HG03097 (cell line): ENCODE results near the gene C2orf80.
"Not testable (repeated sequence)": the region's sequence is repeated elsewhere in the genome, so short reads cannot be mapped to it uniquely, and the experiment has no call there.

Source experiments
- ATAC-seq: cut with Tn5 transposase; IDR thresholded peaks from one replicate; pipeline ENCODE4 v1.9.1; 2021; ENCODE audit not compliant: unreplicated experiment, low FRiP score

Gene C2orf80

GRCh38 chr2:208136716-208137094 is 53.1 kb downstream of the C2orf80 start:
- ATAC-seq = no peak

GRCh38 chr2:208135794-208136715 is 53.8 kb downstream of the C2orf80 start:
- no peak for ATAC-seq

GRCh38 chr2:208134928-208135586 is 54.8 kb downstream of the C2orf80 start:
- no peak for ATAC-seq

DNA sequence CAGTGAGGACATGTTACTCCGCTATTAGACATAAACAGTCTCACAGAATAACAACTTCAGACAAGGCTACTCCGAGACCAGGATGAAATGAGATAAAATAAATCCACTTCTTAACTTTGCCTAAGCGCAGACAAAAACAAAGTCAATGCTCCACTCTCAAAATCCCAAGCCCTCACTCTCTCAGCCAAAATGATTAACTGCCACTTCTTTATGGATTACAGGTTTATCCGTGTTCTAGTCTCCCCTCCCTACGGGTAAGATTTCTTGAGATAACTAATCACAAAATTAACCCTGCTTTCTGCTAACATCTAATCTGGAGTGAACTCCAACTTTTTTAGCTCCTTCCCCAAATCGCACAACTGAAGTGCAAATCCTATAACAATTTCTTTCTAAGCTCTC is 59.1 kb downstream of the C2orf80 start:
- ATAC-seq = no peak

DNA sequence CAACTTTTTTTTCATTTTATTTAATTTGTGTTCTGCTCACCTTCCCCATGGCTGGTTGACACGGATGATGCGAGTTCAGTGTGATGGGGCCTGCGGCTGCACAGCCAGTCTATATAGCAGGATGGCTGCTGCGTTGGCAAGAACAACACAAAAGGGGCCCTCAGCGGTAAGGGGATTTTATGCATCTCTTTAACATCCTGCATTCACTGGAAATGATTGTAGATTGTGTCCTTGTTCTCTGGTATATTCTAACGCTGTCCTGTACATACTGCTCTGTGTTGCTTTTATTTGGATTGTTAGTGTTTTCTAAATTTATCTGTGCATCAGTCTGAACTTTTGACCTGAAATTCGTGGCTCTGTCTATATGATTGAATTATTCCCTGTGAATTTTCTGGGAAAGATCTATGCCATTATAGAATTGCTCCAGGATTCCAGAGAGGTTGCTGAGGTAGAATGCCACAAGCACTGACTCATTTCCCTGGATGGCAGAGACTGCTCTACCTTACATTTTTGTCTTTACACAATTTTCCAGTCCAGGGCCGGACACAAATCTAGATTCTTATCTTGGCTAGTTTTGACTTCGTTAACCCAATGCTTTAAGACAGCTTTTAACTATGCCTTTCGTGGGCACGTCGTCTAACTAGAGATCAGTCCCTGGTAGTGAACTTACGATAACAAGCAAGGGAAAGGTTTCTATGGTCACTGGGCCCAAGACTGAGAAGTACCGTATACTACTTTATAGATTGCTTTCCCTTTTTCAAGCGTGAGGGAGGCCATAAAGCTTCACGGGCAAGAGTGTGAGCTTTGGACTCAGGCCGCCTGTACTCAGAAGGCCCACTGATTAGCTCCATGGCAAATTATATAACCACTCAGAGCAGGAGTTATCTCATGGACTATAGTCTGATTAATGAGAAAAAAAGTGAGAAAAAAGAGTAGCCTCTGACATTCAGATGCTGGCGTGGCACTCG is 59.8 kb downstream of the C2orf80 start, which contains the start of gene CRYGC:
TSS of gene CRYGC (minus strand) at position 85 of the 968 bp plus-strand sequence. CDS start at position 49, 36 bp downstream.
- ATAC-seq = no peak

GRCh38 chr2:208128136-208128535 is 61.7 kb downstream of the C2orf80 start:
- ATAC-seq = no peak

- ATAC-seq = no peak
These were observed 62.7 kb downstream of the C2orf80 start for GRCh38 chr2:208127090-208127489.

DNA sequence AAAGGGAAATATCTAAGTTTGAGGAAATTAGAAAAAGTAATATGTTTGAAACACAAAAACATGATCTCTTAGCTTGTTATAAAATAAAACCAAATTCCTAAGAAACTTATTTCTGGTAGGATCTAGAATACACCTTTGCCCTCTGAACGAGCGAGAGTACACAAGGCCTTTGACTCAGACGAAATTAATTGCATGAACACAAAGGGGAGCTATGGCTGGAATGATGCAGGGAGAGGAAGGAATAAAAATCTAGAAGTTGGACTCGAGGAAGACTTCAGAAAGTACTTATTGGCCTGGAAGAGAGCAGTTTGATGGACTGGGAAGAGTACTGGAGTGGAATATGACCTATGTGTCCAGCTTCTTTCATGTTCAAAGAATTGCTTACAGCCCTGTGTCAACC is 64.6 kb downstream of the C2orf80 start:
- ATAC-seq = no peak

DNA sequence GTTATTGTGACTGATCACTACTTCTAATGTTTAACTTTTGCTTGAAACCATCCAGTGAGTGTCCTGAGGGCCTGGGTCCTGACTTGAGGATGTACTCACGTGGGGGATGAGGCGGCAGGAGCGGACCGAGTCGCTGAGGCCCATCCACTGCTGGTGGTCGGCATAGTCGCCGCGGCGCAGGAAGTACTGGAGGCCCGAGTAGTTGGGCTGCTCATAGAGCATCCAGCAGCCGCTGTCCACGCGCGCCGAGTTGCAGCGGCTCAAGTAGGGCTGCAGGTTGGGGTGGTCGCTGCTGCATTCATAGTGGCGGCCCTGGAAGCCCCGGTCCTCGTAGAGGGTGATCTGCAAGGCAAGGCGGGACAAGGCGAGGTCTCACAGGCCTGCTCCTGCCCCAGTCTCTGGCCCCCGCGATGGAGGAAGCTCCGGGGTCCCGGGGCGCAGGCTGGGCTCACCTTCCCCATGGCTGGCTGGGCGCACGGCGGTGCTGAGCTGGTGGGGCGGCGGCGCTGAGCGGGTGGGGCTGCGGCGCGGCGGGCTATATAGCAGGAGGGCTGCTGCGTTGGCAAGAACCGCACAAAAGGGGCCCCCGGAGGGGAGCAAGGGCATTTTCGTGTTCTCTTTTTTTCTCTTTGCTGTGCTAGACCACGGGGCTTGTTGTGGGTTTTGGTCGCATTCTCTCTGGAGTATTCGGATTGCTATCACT is 65.7 kb downstream of the C2orf80 start, which contains the start of gene CRYGD:
TSS of gene CRYGD (minus strand) at position 512 of the 703 bp plus-strand sequence. CDS start at position 461, 51 bp downstream.
- ATAC-seq = not testable (repeated sequence)

DNA sequence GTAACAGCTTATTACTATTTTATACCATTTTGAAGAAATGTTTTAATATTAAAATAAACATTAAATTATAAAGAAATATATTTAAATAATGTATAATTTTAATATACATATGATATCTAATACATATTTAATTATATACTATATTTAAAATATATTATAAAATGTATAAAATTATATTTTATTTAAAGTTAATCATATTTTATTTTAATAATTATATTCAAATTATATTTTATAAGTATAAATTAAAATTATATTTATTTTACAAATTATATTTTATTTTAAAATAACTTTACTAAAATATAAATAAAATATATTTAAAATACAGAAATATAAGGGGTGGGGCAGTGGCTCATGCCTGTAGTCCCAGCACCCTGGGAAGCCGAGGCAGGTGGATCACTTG is 67.6 kb downstream of the C2orf80 start:
- no peak for ATAC-seq

DNA sequence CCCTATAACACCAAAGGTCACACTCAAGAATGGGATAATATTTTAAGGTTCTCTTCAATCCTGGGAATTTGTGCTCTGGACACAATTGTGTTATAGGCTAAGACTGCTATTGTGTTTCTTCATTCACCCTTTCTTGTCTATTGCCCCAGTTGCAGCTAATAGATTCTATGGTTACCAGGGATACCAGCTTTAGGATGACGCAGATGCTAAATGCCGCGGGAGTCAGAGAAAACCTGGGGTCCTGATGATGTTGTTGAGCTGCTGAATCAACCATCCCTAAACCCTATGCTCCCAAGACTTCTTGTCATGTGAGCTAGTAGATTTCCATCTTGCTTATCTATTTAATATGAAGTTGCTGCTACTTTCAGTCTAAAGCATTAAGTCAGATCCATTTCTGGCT is 70.9 kb downstream of the C2orf80 start:
- no peak for ATAC-seq

DNA sequence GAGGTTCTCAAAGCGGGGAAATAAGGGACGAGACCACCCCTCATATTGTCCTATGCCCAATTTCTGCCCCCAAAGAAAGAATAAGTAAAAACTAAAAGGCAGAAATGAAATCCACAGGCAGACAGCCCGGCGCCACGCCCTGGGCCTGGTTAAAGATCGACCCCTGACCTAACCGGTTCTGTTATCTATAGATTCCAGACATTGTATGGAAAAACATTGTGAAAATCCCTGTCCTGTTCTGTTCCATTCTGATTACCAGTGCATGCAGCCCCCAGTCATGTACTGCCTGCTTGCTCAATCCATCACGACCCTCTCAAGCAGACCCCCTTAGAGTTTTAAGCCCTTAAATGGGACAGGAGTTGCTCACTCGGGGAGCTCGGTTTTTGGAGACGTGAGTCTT is 72.4 kb downstream of the C2orf80 start:
- not testable (repeated sequence) for ATAC-seq
